ENCODE measurements around the gene ZNF320.
A peak's percentile ranks its signal among the peaks of the same experiment; 100 is the strongest.
"Not testable (repeated sequence)": the region's sequence is repeated elsewhere in the genome, so short reads cannot be mapped to it uniquely, and the experiment has no call there.

ZNF320 gene

GRCh38 chr19:52897138-52897935 lies at the start of gene ZNF320:
Gene ZNF320 (minus strand): TSS chr19:52897635. CDS start chr19:52890255, 7,380 bp downstream.
- peak; percentile 82 to 83 for DNase-seq (ENCODE audit: low read depth in 2 of 2)

- no peak for DNase-seq (ENCODE audit: low read depth in 2 of 2)
Observed at GRCh38 chr19:52946322-52947310, 49.2 kb upstream of the ZNF320 start.

DNA sequence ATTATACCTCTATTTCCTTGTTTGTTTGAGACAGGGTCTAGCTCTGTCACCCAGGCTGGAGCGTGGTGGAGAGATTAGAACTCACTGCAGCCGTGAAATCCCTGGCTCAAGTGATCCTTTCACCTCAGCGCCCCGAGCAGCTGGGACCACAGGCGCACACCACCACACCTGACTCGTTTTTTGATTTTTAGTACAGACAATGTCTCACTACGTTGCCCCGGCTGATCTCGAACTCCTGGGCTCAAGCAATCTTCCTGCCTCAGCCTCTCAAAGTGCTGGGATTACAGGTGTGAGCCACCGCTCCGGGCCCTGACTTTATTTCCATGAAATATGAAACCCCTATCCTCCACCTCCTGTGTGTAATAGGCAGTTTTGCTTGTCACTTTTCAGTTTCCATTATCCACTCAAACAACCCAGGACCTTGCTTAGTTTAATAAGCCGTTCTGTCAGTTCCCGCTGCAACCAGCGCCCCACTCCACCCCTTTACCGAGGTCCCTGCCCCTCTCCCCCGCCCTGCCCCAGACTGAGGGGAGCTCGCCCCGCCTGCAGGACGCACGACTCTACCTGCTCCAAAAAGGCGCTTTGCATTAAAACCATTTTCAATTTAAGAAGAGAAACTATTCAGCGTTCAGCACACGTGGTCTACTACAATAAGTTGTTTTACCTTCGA lies 48.4 kb upstream of the ZNF320 start:
- DNase-seq (ENCODE audit: low read depth in 2 of 2), result no peak

DNA sequence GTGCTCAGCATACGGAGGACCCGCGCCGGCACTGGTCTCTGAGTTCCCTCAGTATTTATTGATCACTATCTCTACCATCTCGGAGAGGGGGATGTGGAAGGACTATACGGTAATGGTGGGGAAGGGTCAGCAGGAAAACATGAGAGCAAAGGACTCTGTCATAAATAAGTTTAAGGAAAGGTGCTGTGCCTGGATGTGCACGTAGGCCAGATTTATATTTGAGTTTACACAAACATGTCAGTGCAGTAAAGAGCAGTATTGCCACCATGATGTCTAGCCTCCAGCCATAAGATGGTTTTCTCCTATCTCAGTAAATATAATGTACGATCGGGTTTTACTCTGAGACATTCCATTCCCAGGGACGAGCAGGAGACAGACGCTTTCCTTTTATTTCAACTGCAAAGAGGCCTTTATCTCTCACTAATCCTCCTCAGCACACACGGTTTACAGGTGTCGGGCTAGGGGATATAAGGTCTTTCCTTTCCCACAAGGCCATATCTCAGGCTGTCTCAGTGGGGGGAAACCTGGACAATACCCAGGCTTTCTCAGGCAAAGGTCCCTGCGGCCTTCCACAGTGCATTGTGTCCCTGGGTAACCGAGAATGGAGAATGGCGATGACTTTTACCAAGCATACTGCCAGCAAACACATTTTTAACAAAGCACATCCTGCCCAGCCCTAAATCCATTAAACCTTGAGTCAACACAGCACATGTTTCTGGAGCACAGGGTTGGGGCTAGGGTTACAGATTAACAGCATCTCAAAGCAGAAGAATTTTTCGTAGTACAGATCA lies 47.5 kb upstream of the ZNF320 start:
- DNase-seq (ENCODE audit: low read depth in 2 of 2), result not testable (repeated sequence)

DNA sequence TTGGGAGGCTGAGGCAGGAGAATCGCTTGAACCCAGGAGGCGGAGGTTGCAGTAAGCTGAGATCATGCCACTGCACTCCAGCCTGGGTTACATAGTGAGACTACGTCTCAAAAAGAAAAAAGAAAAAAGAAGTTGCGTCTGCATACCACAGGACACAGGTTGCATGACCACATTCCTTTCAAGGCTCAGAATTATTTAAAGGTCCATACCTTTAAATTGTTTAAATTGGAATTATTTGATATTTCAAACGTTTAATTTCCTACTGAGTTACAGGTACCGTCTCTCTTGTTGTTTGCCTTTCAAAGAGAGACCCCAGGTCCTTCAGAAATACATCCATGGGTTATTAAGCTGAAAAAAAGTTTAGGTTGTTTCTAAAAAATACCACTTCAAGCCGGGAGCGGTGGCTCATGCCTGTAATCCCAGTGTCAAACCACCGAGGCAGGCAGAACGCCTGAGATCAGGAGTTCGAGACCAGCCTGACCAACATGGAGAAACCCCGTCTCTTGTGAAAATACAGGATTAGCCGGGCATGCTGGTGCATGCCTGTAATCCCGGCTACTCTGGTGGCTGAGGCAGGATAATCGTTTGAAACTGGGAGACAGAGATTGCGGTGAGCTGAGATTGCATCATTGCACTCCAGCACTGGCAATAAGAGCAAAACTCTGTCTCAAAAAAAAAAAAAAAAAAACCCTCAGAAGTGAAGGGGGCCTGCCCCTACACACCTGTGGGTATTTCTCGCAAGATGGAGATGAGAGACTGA lies 46.6 kb upstream of the ZNF320 start:
- no peak for DNase-seq (ENCODE audit: low read depth in 2 of 2)

- DNase-seq (ENCODE audit: low read depth in 2 of 2), result no peak
Observed at GRCh38 chr19:52943134-52943883, 45.9 kb upstream of the ZNF320 start.

- DNase-seq (ENCODE audit: low read depth in 2 of 2), result peak; percentile 86 to 88
Observed at GRCh38 chr19:52942386-52943133, 45.1 kb upstream of the ZNF320 start.

GRCh38 chr19:52941941-52942385 lies 44.5 kb upstream of the ZNF320 start:
- DNase-seq (ENCODE audit: low read depth in 2 of 2), result no peak

DNA sequence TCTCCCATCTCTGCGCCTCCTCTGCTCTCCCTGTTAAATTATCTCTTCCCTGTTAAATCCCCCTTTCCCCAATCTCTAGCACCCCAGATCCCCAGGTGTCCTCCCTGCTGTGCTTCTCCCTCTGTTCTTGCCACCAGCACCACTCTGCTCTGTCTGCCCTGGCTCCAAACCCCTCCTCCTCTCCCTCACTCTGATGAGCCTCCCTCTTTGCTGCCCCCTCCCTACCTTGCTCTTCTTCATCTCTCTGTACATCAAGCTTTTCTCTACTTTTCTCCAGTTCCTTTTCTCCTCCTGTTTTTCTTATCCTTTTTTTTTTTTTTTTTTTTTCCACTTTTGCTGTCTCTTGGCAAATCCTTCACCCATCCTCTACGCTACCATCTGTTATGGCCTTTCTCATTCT lies 44.1 kb upstream of the ZNF320 start:
- DNase-seq (ENCODE audit: low read depth in 2 of 2), result not testable (repeated sequence)

DNA sequence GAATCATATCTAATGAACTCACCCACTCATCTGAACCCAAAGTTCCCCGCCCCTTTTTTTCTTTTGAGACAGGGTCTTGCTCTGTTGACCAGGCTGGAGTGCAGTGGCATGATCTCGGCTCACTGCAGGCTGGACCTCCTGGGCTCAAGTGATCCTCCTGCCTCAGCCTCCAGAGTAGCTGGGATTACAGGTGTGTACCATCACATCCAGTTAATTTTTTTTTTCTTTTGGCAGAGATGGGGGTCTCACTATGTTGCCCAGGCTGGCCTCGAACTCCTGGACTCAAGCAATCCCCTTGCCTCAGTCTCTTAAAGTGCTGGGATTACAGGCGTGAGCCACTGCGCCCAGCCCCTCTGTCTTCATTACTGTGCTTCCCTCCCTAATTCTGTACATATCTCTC lies 43.5 kb upstream of the ZNF320 start:
- not testable (repeated sequence) for DNase-seq (ENCODE audit: low read depth in 2 of 2)

DNA sequence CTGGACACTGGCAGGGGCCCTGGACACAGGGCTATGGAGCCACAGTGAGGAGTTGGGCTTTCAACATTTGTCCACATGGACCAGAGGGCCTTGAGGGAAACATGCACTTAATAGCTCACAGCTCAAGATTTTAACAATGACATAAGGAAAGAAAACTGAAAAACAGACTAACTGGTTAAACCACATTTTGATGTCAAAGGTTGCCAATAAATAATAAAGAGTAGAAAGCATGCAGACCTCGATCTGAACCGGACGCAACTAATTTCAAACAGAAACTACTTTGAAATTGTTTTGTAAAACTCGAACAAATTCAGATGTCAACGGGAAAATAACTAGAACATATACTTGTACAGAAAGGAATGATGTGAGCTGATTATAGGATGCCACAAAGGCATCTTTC lies 41.3 kb upstream of the ZNF320 start:
- DNase-seq (ENCODE audit: low read depth in 2 of 2), result no peak

DNA sequence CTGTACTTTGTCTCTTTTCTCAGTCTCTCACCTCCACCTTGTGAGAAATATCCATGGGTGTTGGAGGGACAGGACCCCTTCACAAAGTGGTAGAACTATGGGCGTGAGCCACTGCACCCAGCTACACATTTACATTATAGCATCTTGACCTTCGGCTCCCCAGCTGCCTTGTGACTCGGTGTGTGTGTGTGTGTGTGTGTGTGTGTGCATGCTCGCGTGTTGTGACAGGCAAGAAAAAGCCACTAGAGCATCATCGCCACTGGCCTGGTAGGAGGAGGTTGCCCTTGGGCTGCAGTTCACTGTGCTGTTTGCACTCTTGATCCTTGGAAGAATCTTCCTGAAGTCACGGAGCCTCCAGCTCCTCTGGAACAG lies 39.5 kb upstream of the ZNF320 start:
- DNase-seq (ENCODE audit: low read depth in 2 of 2), result no peak

- no peak for DNase-seq (ENCODE audit: low read depth in 2 of 2)
Observed at GRCh38 chr19:52936151-52936953, 38.9 kb upstream of the ZNF320 start.

- DNase-seq (ENCODE audit: low read depth in 2 of 2), result no peak
Observed at GRCh38 chr19:52935434-52935833, 38.0 kb upstream of the ZNF320 start.

DNA sequence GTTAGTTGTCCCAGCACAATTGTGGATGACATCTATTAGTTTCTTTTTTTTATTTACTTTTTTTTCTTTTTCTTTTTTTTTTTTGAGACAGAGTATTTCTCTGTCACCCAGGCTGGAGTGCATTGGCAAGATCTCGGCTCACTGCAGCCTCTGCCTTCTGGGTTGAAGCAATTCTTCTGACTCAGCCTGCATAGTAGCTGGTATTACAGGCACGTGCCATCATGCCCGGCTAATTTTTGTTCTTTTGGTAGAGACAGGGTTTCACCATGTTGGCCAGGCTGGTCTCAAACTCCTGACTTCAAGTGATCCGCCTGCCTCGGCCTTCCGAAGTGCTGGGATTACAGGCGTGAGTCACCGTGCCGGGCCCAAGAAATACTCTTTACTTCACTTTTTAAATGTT lies 27.2 kb upstream of the ZNF320 start:
- DNase-seq (ENCODE audit: low read depth in 2 of 2), result not testable (repeated sequence)

- no peak for DNase-seq (ENCODE audit: low read depth in 2 of 2)
Observed at GRCh38 chr19:52923778-52924593, 26.6 kb upstream of the ZNF320 start.

Measured in stimulated activated CD8-positive, alpha-beta memory T cell treated with anti-CD3 and anti-CD28 coated beads, Interleukin-15, amount 100 ng/mL, for 48 hours (primary cell).